Sciatic nerve (tissue), 2 donors: Measurements from ENCODE around the gene CRTAC1. TPM values are rescaled to one million over a fixed set of nuclear protein-coding genes. Genes with fewer than 3 reads are reported as not detected.

Source experiments
- ATAC-seq: fragments of 200-7000 bp; cut with Tn5 transposase; one replicate; pipeline ENCODE4 v1.9.1; 2020; ENCODE audit warnings: mild to moderate bottlenecking, moderate library complexity
- DNase-seq: peaks from one replicate; pipeline ENCODE4 v3.0.0-alpha.2; 2020; ENCODE audit warnings: low spot score
- intact Hi-C: fragments of 100-400 bp; cut with DNase I; formaldehyde crosslinking; loops from one replicate; pipeline ENCODE4 v1.14.2; 2022
- total RNA-seq: library from RNA; stranded (reverse); fragmentation: NEBNext Ultra II Directional; extraction: Animal tissue kit (Norgen Biotek cat#: 25700); gene quantifications from one replicate; pipeline ENCODE4 v1.2.1, GENCODE V29; 2021
- donor health status: DM: no; HTN: no; CAD: no.
- donor health status: DM: no; HTN: no; CAD: no.

Gene CRTAC1
- total RNA-seq, 1 donor from 2014 or later: 23.0 TPM

- ATAC-seq: no peak
- DNase-seq: no peak
- intact Hi-C loops: no loop called here
These were observed 119.8 kb downstream of the CRTAC1 start for GRCh38 chr10:97910661-97911060.

- DNase-seq (no peak), ATAC-seq (no peak)
- intact Hi-C loops: no loop called here
These were observed 122.6 kb downstream of the CRTAC1 start for GRCh38 chr10:97907830-97908229.

- DNase-seq (no peak), ATAC-seq (no peak)
- intact Hi-C loops: no loop called here
These were observed 123.2 kb downstream of the CRTAC1 start for GRCh38 chr10:97907211-97907610.

GRCh38 chr10:97905276-97905675 lies 125.1 kb downstream of the CRTAC1 start:
- no peak for DNase-seq
- ATAC-seq: no peak
- intact Hi-C loops: no loop called here

- DNase-seq (no peak), ATAC-seq (no peak)
- intact Hi-C loops: no loop called here
These were observed 125.8 kb downstream of the CRTAC1 start for GRCh38 chr10:97904576-97904975.

GRCh38 chr10:97904018-97904381 lies 126.4 kb downstream of the CRTAC1 start:
- DNase-seq (no peak), ATAC-seq (peak; percentile 12)
- intact Hi-C loops: no loop called here

GRCh38 chr10:97903128-97904017 lies 127.0 kb downstream of the CRTAC1 start:
- intact Hi-C loops: no loop called here
- DNase-seq: no peak
- peak; percentile 36 for ATAC-seq

- intact Hi-C loops: no loop called here
- DNase-seq (no peak), ATAC-seq (no peak)
These were observed 129.0 kb downstream of the CRTAC1 start for GRCh38 chr10:97901381-97901780.

- no peak for ATAC-seq
- intact Hi-C loops: no loop called here
- no peak for DNase-seq
These were observed 132.0 kb downstream of the CRTAC1 start for GRCh38 chr10:97898429-97898828.

- intact Hi-C loops: no loop called here
- DNase-seq (no peak), ATAC-seq (no peak)
These were observed 133.6 kb downstream of the CRTAC1 start for GRCh38 chr10:97896756-97897358.

GRCh38 chr10:97895915-97896314 lies 134.5 kb downstream of the CRTAC1 start:
- ATAC-seq (no peak), DNase-seq (no peak)
- intact Hi-C loops: no loop called here

- DNase-seq: no peak
- no peak for ATAC-seq
- intact Hi-C loops: no loop called here
These were observed 135.3 kb downstream of the CRTAC1 start for GRCh38 chr10:97895084-97895483.

- intact Hi-C loops: no loop called here
- no peak for DNase-seq
- no peak for ATAC-seq
These were observed 136.3 kb downstream of the CRTAC1 start for GRCh38 chr10:97894092-97894491.

GRCh38 chr10:97892939-97893338 lies 137.5 kb downstream of the CRTAC1 start:
- no peak for ATAC-seq
- intact Hi-C loops: no loop called here
- DNase-seq: no peak

GRCh38 chr10:97892506-97892905 lies 137.9 kb downstream of the CRTAC1 start:
- ATAC-seq (no peak), DNase-seq (no peak)
- intact Hi-C loops: no loop called here

GRCh38 chr10:97891497-97892167 lies 138.8 kb downstream of the CRTAC1 start:
- intact Hi-C loops: no loop called here
- DNase-seq (no peak), ATAC-seq (no peak)

GRCh38 chr10:97889461-97890265 lies 140.8 kb downstream of the CRTAC1 start:
- ATAC-seq (peak; percentile 31), DNase-seq (no peak)
- intact Hi-C loops: no loop called here

- DNase-seq (no peak), ATAC-seq (peak; percentile 9)
- intact Hi-C loops: no loop called here
These were observed 141.7 kb downstream of the CRTAC1 start for GRCh38 chr10:97888641-97889262.

GRCh38 chr10:97888134-97888533 lies 142.3 kb downstream of the CRTAC1 start:
- DNase-seq: no peak
- no peak for ATAC-seq
- intact Hi-C loops: no loop called here
